ENCODE data around the gene PKIG. TPM values are rescaled to one million over a fixed set of nuclear protein-coding genes. Genes with fewer than 3 reads are reported as not detected.

PKIG gene
- total RNA-seq, 1 experiment from 2014 or later: 27.0 TPM

DNA sequence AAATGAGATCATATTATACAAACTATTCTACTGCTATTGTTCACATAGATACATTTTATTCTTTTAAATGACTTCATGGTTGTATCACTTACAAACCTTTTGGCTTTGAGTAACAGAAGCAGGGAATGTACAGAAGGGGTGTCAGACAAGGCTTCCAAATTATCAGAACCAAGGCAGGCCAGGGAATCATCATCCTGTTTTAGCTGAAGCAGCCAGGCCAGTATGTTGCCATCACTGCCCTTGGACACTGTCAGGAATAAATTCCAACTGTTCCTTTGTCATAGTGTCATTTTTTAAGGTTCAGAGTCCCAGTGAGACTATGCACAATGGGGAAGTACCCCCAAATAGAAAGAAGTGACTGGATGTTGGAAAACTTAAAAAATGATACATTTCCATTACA lies 23.1 kb upstream of the PKIG start:
- H3K23ac ChIP-seq (ENCODE audit: insufficient read length, low read depth, low read length): no peak overlapping the region
- no peak overlapping the region for H3K27ac ChIP-seq (ENCODE audit: insufficient read length, low read depth, low read length)
- no peak overlapping the region for H3K4ac ChIP-seq (ENCODE audit: low read depth, low read length)

More for the DNA sequence above, 23.1 kb upstream of the PKIG start:
- Mint-ChIP-seq H3K4me3 (no peak overlapping the region), H3K27me3 (ENCODE audit: low read depth) (no peaks in the 10 kb centered on the region), H3K36me3 (ENCODE audit: insufficient read depth in 1 of 3, low read depth in 3 of 3) (no peaks in the 10 kb centered on the region), H3K27ac (no peak overlapping the region), H3K9me3 (no peaks in the 10 kb centered on the region), H3K4me1 (peaks cover 3 to 5% of the 10 kb centered on the region in 2 experiments; a peak in 1 of 4 replicates)
- Histone ChIP-seq H2AK5ac (ENCODE audit: insufficient read length, low read length) (no peak overlapping the region), H3K9ac (ENCODE audit: extremely low read depth, insufficient read length, low read length) (no peak overlapping the region), H2BK12ac (ENCODE audit: insufficient read length, low read depth, low read length) (no peak overlapping the region), H3K4me1 (ENCODE audit: insufficient read depth, low read length) (no peaks in the 10 kb centered on the region), H2BK20ac (ENCODE audit: low read depth, low read length, poor library complexity, severe bottlenecking) (no peak overlapping the region), H3K9me3 (ENCODE audit: control insufficient read depth, low read depth, low read length) (no peaks in the 10 kb centered on the region), H2BK5ac (ENCODE audit: insufficient read length, low read length) (no peak overlapping the region), H4K91ac (ENCODE audit: insufficient read length, low read depth, low read length) (no peak overlapping the region), H2AFZ (ENCODE audit: low read length) (no peak overlapping the region), H3K18ac (ENCODE audit: insufficient read length, low read depth, low read length) (no peak overlapping the region), H4K8ac (replicated peaks; ENCODE audit: insufficient read length, low read depth, low read length) (no peak overlapping the region), H4K5ac (ENCODE audit: insufficient read length, low read depth, low read length) (no peak overlapping the region), H3K23me2 (ENCODE audit: insufficient read length, low read depth, low read length, poor library complexity, severe bottlenecking) (no peaks in the 10 kb centered on the region), H3K4me2 (ENCODE audit: insufficient read depth, insufficient read length, low read length) (no peak overlapping the region), H4K20me1 (ENCODE audit: control insufficient read depth, insufficient read depth, insufficient read length) (no peaks in the 10 kb centered on the region), H3K79me1 (ENCODE audit: insufficient read depth, low read depth, low read length, poor library complexity, severe bottlenecking) (no peaks in the 10 kb centered on the region), H3T11ph (ENCODE audit: low read length) (no peak overlapping the region), H2BK15ac (ENCODE audit: low read depth, low read length) (no peak overlapping the region), H3K14ac (ENCODE audit: insufficient read depth, low read length) (no peak overlapping the region), H3K27me3 (ENCODE audit: insufficient read depth, low read length) (no peaks in the 10 kb centered on the region), H2BK120ac (ENCODE audit: low read depth, low read length, poor library complexity, severe bottlenecking) (no peak overlapping the region), H3K56ac (ENCODE audit: insufficient read length, low read depth, low read length) (no peak overlapping the region), H3K79me2 (ENCODE audit: insufficient read depth, low read length) (no peaks in the 10 kb centered on the region)
- no peak for DNase-seq
- TF ChIP-seq, protein P1, sequence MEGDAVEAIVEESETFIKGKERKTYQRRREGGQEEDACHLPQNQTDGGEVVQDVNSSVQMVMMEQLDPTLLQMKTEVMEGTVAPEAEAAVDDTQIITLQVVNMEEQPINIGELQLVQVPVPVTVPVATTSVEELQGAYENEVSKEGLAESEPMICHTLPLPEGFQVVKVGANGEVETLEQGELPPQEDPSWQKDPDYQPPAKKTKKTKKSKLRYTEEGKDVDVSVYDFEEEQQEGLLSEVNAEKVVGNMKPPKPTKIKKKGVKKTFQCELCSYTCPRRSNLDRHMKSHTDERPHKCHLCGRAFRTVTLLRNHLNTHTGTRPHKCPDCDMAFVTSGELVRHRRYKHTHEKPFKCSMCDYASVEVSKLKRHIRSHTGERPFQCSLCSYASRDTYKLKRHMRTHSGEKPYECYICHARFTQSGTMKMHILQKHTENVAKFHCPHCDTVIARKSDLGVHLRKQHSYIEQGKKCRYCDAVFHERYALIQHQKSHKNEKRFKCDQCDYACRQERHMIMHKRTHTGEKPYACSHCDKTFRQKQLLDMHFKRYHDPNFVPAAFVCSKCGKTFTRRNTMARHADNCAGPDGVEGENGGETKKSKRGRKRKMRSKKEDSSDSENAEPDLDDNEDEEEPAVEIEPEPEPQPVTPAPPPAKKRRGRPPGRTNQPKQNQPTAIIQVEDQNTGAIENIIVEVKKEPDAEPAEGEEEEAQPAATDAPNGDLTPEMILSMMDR (conservative IDR thresholded peaks at IDR 0.05): no peak
